Gastrocnemius medialis (tissue), 4 donors: ENCODE results near the gene GOLGA6L6. TPM values are rescaled to one million over a fixed set of nuclear protein-coding genes. Genes with fewer than 3 reads are reported as not detected.
"Not testable (repeated sequence)": the region's sequence is repeated elsewhere in the genome, so short reads cannot be mapped to it uniquely, and the experiment has no call there.

Experiments
- ATAC-seq, 2 donors: fragments of 150-250 bp; one replicate each; pipeline ENCODE4 v1.9.1; 2016
- DNase-seq, 2 donors: peaks; one replicate each; pipeline ENCODE4 v3.0.0-alpha.2; 2019
- H3K27ac ChIP-seq, 4 donors: fragments of 200-600 bp; sonication (generic); 1 replicate in 1 of 4; 2 replicates in 3 of 4; pipeline ENCODE4 v1.5.1; 2016 to 2018; ENCODE audit warnings: mild to moderate bottlenecking in 2 of 4, moderate library complexity in 1 of 4
- H3K27me3 ChIP-seq, 3 donors: fragments of 200-600 bp; sonication (generic) in 2 of 3; 1 replicate in 1 of 3; 2 replicates in 2 of 3; pipeline versions ENCODE4 v1.5.1 to v1.6.0; 2016 to 2019; ENCODE audit warnings: mild to moderate bottlenecking in 1 of 3, moderate library complexity in 1 of 3
- H3K36me3 ChIP-seq, 2 donors: fragments of 200-600 bp; sonication (generic) in 1 of 2; one replicate each; pipeline ENCODE4 v1.5.1; 2017 to 2018
- H3K4me1 ChIP-seq, 2 donors: fragments of 200-600 bp; sonication (generic) in 1 of 2; one replicate each; pipeline ENCODE4 v1.5.1; 2016 to 2017; ENCODE audit warnings: mild to moderate bottlenecking in 2 of 2
- H3K4me3 ChIP-seq, 4 donors: fragments of 200-600 bp; sonication (generic) in 3 of 4; 1 replicate in 1 of 4; 2 replicates in 3 of 4; pipeline ENCODE4 v1.5.1; 2016 to 2019; ENCODE audit warnings: mild to moderate bottlenecking in 2 of 4
- H3K9me3 ChIP-seq, 3 donors: fragments of 200-600 bp; sonication (generic) in 2 of 3; 1 replicate in 1 of 3; 2 replicates in 2 of 3; pipeline ENCODE4 v1.5.1; 2016 to 2019
- in situ Hi-C, 4 donors: fragments of 200-750 bp; cut with MboI; loops; one replicate each; pipeline versions ENCODE4 v1.15.0 to v1.8.0; 2017; ENCODE audit warnings: low sequenced_read_pairs in 4 of 4
- intact Hi-C: fragments of 100-400 bp; cut with DNase I; formaldehyde crosslinking; loops from one replicate; pipeline ENCODE4 v1.15.1; 2023; ENCODE audit warnings: low total_unique reads
- total RNA-seq, 4 donors: library from RNA; depleted of rRNA; stranded (reverse); fragments of >200 nt; gene quantifications; one replicate each; pipeline versions ENCODE4 v1.1.0 to v1.2.3, GENCODE V29; 2016

Gene GOLGA6L6
- not detected for total RNA-seq

GRCh38 chr15:20541700-20542099, at the start of gene GOLGA6L6:
Gene GOLGA6L6, minus strand, starts transcription at chr15:20541800. Its CDS starts 91 bp downstream, at chr15:20541709.
- H3K27ac ChIP-seq, H3K27me3 ChIP-seq, DNase-seq, H3K4me1 ChIP-seq, in situ Hi-C loops, H3K36me3 ChIP-seq, H3K4me3 ChIP-seq, H3K9me3 ChIP-seq, ATAC-seq, intact Hi-C loops: not testable (repeated sequence)

GRCh38 chr15:20590069-20590468, 48.5 kb upstream of the GOLGA6L6 start:
- H3K9me3 ChIP-seq, intact Hi-C loops, in situ Hi-C loops, H3K4me3 ChIP-seq, H3K36me3 ChIP-seq, H3K4me1 ChIP-seq, H3K27me3 ChIP-seq, H3K27ac ChIP-seq, DNase-seq, ATAC-seq: not testable (repeated sequence)

GRCh38 chr15:20586821-20587220, 45.2 kb upstream of the GOLGA6L6 start:
- H3K9me3 ChIP-seq, H3K27ac ChIP-seq, ATAC-seq, H3K4me3 ChIP-seq, in situ Hi-C loops, intact Hi-C loops, DNase-seq, H3K36me3 ChIP-seq, H3K27me3 ChIP-seq, H3K4me1 ChIP-seq: not testable (repeated sequence)

- H3K27ac ChIP-seq, H3K4me1 ChIP-seq, H3K36me3 ChIP-seq, DNase-seq, in situ Hi-C loops, H3K4me3 ChIP-seq, ATAC-seq, H3K27me3 ChIP-seq, intact Hi-C loops, H3K9me3 ChIP-seq: not testable (repeated sequence)
Observed at GRCh38 chr15:20582726-20583115, 41.1 kb upstream of the GOLGA6L6 start.

GRCh38 chr15:20582109-20582725, 40.6 kb upstream of the GOLGA6L6 start:
- DNase-seq, H3K27ac ChIP-seq, H3K36me3 ChIP-seq, ATAC-seq, H3K4me3 ChIP-seq, H3K4me1 ChIP-seq, H3K9me3 ChIP-seq, in situ Hi-C loops, intact Hi-C loops, H3K27me3 ChIP-seq: not testable (repeated sequence)

- DNase-seq, ATAC-seq, H3K27me3 ChIP-seq, H3K4me3 ChIP-seq, intact Hi-C loops, in situ Hi-C loops, H3K9me3 ChIP-seq, H3K36me3 ChIP-seq, H3K27ac ChIP-seq, H3K4me1 ChIP-seq: not testable (repeated sequence)
Observed at GRCh38 chr15:20581261-20582108, 39.9 kb upstream of the GOLGA6L6 start.

- DNase-seq, H3K27me3 ChIP-seq, H3K36me3 ChIP-seq, ATAC-seq, H3K27ac ChIP-seq, H3K9me3 ChIP-seq, intact Hi-C loops, in situ Hi-C loops, H3K4me1 ChIP-seq, H3K4me3 ChIP-seq: not testable (repeated sequence)
Observed at GRCh38 chr15:20579662-20580061, 38.1 kb upstream of the GOLGA6L6 start.

- H3K27ac ChIP-seq, H3K4me1 ChIP-seq, H3K4me3 ChIP-seq, intact Hi-C loops, H3K27me3 ChIP-seq, ATAC-seq, H3K36me3 ChIP-seq, H3K9me3 ChIP-seq, in situ Hi-C loops, DNase-seq: not testable (repeated sequence)
Observed at GRCh38 chr15:20551289-20551688, 9.7 kb upstream of the GOLGA6L6 start.

- H3K36me3 ChIP-seq, H3K9me3 ChIP-seq, H3K4me1 ChIP-seq, ATAC-seq, H3K27ac ChIP-seq, H3K27me3 ChIP-seq, H3K4me3 ChIP-seq, intact Hi-C loops, DNase-seq, in situ Hi-C loops: not testable (repeated sequence)
Observed at GRCh38 chr15:20505926-20506658, 35.5 kb downstream of the GOLGA6L6 start.

- in situ Hi-C loops, intact Hi-C loops, H3K4me3 ChIP-seq, H3K36me3 ChIP-seq, H3K27me3 ChIP-seq, H3K4me1 ChIP-seq, DNase-seq, ATAC-seq, H3K9me3 ChIP-seq, H3K27ac ChIP-seq: not testable (repeated sequence)
Observed at GRCh38 chr15:20502839-20503238, 38.8 kb downstream of the GOLGA6L6 start.

GRCh38 chr15:20501512-20502222, 39.9 kb downstream of the GOLGA6L6 start:
- intact Hi-C loops, H3K4me3 ChIP-seq, H3K4me1 ChIP-seq, H3K36me3 ChIP-seq, H3K27ac ChIP-seq, in situ Hi-C loops, H3K27me3 ChIP-seq, H3K9me3 ChIP-seq, DNase-seq: not testable (repeated sequence)
- ATAC-seq = peak; percentile 83 to 92
